ENCODE data around the gene OMD.

- no peak for TF ChIP-seq CTCF (IDR thresholded peaks at IDR 0.05)
- TF ChIP-seq POLR2A (IDR thresholded peaks at IDR 0.05): no peak
Measured at GRCh38 chr9:92407818-92408217, 16.5 kb downstream of the OMD start.
